K562 (cell line): Measurements from ENCODE around the gene ZNF385D. TPM values are rescaled to one million over a fixed set of nuclear protein-coding genes. Genes with fewer than 3 reads are reported as not detected.
A peak's percentile ranks its signal among the peaks of the same experiment; 100 is the strongest.

ENCODE experiments used
- BRCA1 ChIP-seq, 2 experiments: fragments of 450-650 bp in 1 of 2; sonication (generic) in 1 of 2; formaldehyde crosslinking in 1 of 2; IDR thresholded peaks; 2 replicates each; pipeline versions ENCODE4 v1.5.0 to v1.6.1; 2017 to 2020; ENCODE audit warnings: mild to moderate bottlenecking in 1 of 2, missing genetic modification reagents in 1 of 2
- FOS ChIP-seq: IDR thresholded peaks from 3 replicates; pipeline ENCODE4 v1.6.1; 2011; ENCODE audit not compliant: insufficient read length; ENCODE audit errors: extremely low read depth
- FUS ChIP-seq: fragments of 200-400 bp; formaldehyde crosslinking; optimal IDR thresholded peaks from 2 replicates; pipeline ENCODE3; 2017; ENCODE audit warnings: low read depth, low read length
- GABPB1 ChIP-seq: sonication (generic); formaldehyde crosslinking; IDR thresholded peaks from 2 replicates; pipeline ENCODE4 v1.8.0; 2022; ENCODE audit warnings: mild to moderate bottlenecking, missing genetic modification reagents
- GMEB1 ChIP-seq: fragments of 250-450 bp; sonication (Bioruptor Pico); IDR thresholded peaks from 2 replicates; pipeline ENCODE4 v1.4.0; 2020; ENCODE audit warnings: mild to moderate bottlenecking
- HES1 ChIP-seq: fragments of 450-650 bp; IDR thresholded peaks from 2 replicates; pipeline ENCODE4 v1.6.1; 2016; ENCODE audit warnings: low read depth, mild to moderate bottlenecking, moderate library complexity
- IRF2 ChIP-seq: sonication (generic); formaldehyde crosslinking; IDR thresholded peaks from 2 replicates; pipeline ENCODE4 v1.8.1; 2022; ENCODE audit warnings: mild to moderate bottlenecking, missing genetic modification reagents
- MBD2 ChIP-seq: sonication (generic); IDR thresholded peaks from 2 replicates; pipeline ENCODE4 v1.6.1; 2016; ENCODE audit warnings: low read depth, borderline replicate concordance
- MYNN ChIP-seq, 2 experiments: sonication (generic); formaldehyde crosslinking in 1 of 2; IDR thresholded peaks; 2 replicates each; pipeline versions ENCODE4 v1.5.0 to v1.6.1; 2016 to 2020; ENCODE audit warnings: antibody characterized with exemption in 1 of 2, missing genetic modification reagents in 1 of 2
- PML ChIP-seq: IDR thresholded peaks from 2 replicates; pipeline ENCODE4 v1.6.1; 2012; ENCODE audit warnings: low read length, inconsistent platforms
- PTBP1 ChIP-seq: fragments of 200-400 bp; formaldehyde crosslinking; IDR thresholded peaks from 2 replicates; pipeline ENCODE4 v1.6.1; 2017; ENCODE audit warnings: low read depth, low read length
- RBM34 ChIP-seq: fragments of 200-400 bp; formaldehyde crosslinking; IDR thresholded peaks from 2 replicates; pipeline ENCODE4 v1.6.1; 2018; ENCODE audit warnings: low read length, borderline replicate concordance; ENCODE audit not compliant: insufficient read depth
- RBM39 ChIP-seq: fragments of 200-400 bp; formaldehyde crosslinking; optimal IDR thresholded peaks from 2 replicates; pipeline ENCODE3; 2018; ENCODE audit warnings: low read depth, low read length
- SMAD4 ChIP-seq: fragments of 250-450 bp; sonication (Bioruptor Pico); conservative IDR thresholded peaks from 2 replicates; pipeline ENCODE4 v1.8.0; 2021; ENCODE audit warnings: inconsistent platforms, mild to moderate bottlenecking, moderate library complexity
- SNIP1 ChIP-seq: fragments of 450-650 bp; IDR thresholded peaks from 2 replicates; pipeline ENCODE4 v1.7.1; 2017; ENCODE audit warnings: low read depth, mild to moderate bottlenecking
- SOX6 ChIP-seq: fragments of 450-650 bp; IDR thresholded peaks from 2 replicates; pipeline ENCODE4 v1.6.1; 2014; ENCODE audit warnings: mild to moderate bottlenecking
- SRF ChIP-seq, 2 experiments: fragments of 250-450, 450-650 bp in 1 of 2; sonication (Bioruptor Pico) in 1 of 2; sonication (generic) in 1 of 2; formaldehyde crosslinking; IDR thresholded peaks; 2 replicates each; pipeline versions ENCODE4 v1.5.0 to v1.5.1; 2020 to 2022; ENCODE audit warnings: mild to moderate bottlenecking in 1 of 2, missing genetic modification reagents in 1 of 2
- ZBTB49 ChIP-seq: sonication (generic); formaldehyde crosslinking; IDR thresholded peaks from 2 replicates; pipeline ENCODE4 v1.8.0; 2022; ENCODE audit warnings: missing genetic modification reagents, mild to moderate bottlenecking, borderline replicate concordance
- ZC3H8 ChIP-seq: fragments of 450-650 bp; IDR thresholded peaks from 2 replicates; pipeline ENCODE4 v1.6.1; 2017
- ZNF165 ChIP-seq: fragments of 250-450 bp; sonication (Bioruptor Pico); IDR thresholded peaks from 2 replicates; pipeline ENCODE4 v1.4.0; 2020; ENCODE audit warnings: borderline replicate concordance
- ZNF444 ChIP-seq: fragments of 250-450 bp; sonication (Bioruptor Pico); IDR thresholded peaks from 2 replicates; pipeline ENCODE4 v1.4.0; 2020; ENCODE audit warnings: mild to moderate bottlenecking, moderate library complexity
- ZNF639 ChIP-seq, 2 experiments: fragments of 200-800 bp in 1 of 2; sonication (Bioruptor generic) in 1 of 2; sonication (generic) in 1 of 2; formaldehyde crosslinking in 1 of 2; IDR thresholded peaks in 1 of 2; conservative IDR thresholded peaks in 1 of 2; 2 replicates each; pipeline versions ENCODE4 v1.5.0 to v1.6.1; 2016 to 2020; ENCODE audit warnings: missing compliant biosample characterization in 1 of 2, missing genetic modification characterization in 1 of 2, missing genetic modification reagents in 1 of 2
- ZNF75A ChIP-seq: fragments of 450-650 bp; formaldehyde crosslinking; IDR thresholded peaks from 2 replicates; pipeline ENCODE4 v1.4.0; 2020; ENCODE audit warnings: mild to moderate bottlenecking
- ZSCAN29 ChIP-seq: fragments of 450-650 bp; IDR thresholded peaks from 2 replicates; pipeline ENCODE4 v1.6.1; 2017
- polyA plus RNA-seq, 8 experiments: library from polyadenylated mRNA; depleted of rRNA in 4 of 8; stranded (reverse) in 5 of 8; unstranded in 3 of 8; fragments of >200 nt; fragmentation: Nextera tagmentation in 2 of 8; fragmentation: Illumina TruSeq in 1 of 8; extraction: Ambion mirVana in 2 of 8; extraction: Trizol in 1 of 8; gene quantifications; 2 replicates each; pipeline versions ENCODE4 v1.2.1 to v1.2.3, GENCODE V29; 2011 to 2014; ENCODE audit warnings: inconsistent platforms in 1 of 8, missing spikeins in 1 of 8
- total RNA-seq, 7 experiments: library from RNA; depleted of rRNA in 6 of 7; stranded (reverse); fragments of >200 nt in 6 of 7; fragmentation: Illumina TruSeq in 2 of 7; extraction: Trizol in 2 of 7; gene quantifications; 2 replicates each; pipeline versions ENCODE4 v1.2.1 to v1.2.3, GENCODE V29; 2011 to 2021; ENCODE audit warnings: low replicate concordance in 1 of 7

The ZNF385D gene
- total and polyA plus RNA-seq, 9 of the 15 experiments (the other 6 are each of a cell fraction or from before 2014, with no cell fraction given), result 0.14 to 1.7 (median 0.51) TPM

DNA sequence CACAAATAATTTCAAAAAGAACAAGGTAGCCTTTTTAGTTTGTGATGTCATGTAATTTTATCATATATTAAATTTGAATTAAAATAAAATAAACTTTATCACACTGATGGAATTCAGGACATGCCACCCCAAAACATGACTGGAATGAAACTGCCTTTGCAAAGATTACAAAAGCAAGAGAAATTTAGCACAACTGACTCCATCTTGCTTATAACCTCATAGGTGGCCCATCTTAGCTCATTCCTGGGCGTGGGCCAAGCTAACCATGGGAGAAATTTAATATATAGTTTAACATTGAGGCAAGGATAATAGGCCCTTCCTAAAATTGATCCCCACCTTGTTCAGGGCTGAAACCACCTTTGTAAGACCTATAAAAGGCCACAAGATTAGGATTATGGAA is 235.6 kb downstream of the ZNF385D start (continued):
- TF ChIP-seq GMEB1 (CRISPR knock-in tag), result 0 out of 2 replicates have a peak, but pooled peaks have one; percentile 17
- no peak for TF ChIP-seq MBD2
- TF ChIP-seq IRF2, result no peak
- TF ChIP-seq RBM39, result no peak
- no peak for TF ChIP-seq PML
- no peak for TF ChIP-seq SRF (CRISPR knock-in tag; IDR thresholded peaks at IDR 0.05)
- TF ChIP-seq ZNF165, result 0 out of 2 replicates have a peak, but pooled peaks have one; percentile 55
- no peak for TF ChIP-seq SNIP1
- TF ChIP-seq FOS, result no peak
- peak; percentile 30; the same call in 1 of the 2 replicates for TF ChIP-seq ZNF75A (CRISPR knock-in tag)
- TF ChIP-seq ZNF639 (CRISPR knock-in tag; conservative IDR thresholded peaks at IDR 0.05 in 1 of 2, IDR thresholded peaks at IDR 0.05 in 1 of 2), result peak in 1 of 2 experiments; percentile 64; a peak in 2 of 4 replicates
- no peak for TF ChIP-seq RBM34
- no peak for TF ChIP-seq SOX6
- no peak for TF ChIP-seq BRCA1 (IDR thresholded peaks at IDR 0.05)
- TF ChIP-seq BRCA1 (CRISPR knock-in tag; IDR thresholded peaks at IDR 0.05), result no peak
- TF ChIP-seq ZNF444, result 0 out of 2 replicates have a peak, but pooled peaks have one; percentile 51
- TF ChIP-seq FUS, result no peak
- no peak for TF ChIP-seq GABPB1 (CRISPR knock-in tag)
- no peak for TF ChIP-seq HES1
- TF ChIP-seq PTBP1, result no peak
- TF ChIP-seq SMAD4, result peak; percentile 77
- TF ChIP-seq ZSCAN29, result no peak
- TF ChIP-seq ZBTB49, result no peak
- TF ChIP-seq MYNN (IDR thresholded peaks at IDR 0.05), result no peak
- TF ChIP-seq MYNN (CRISPR knock-in tag; IDR thresholded peaks at IDR 0.05), result no peak
- TF ChIP-seq ZC3H8, result no peak
